Measurements from ENCODE around the gene UQCRFS1. TPM values are rescaled to one million over a fixed set of nuclear protein-coding genes. Genes with fewer than 3 reads are reported as not detected.

Gene UQCRFS1
- total RNA-seq, 1 donor from 2014 or later = 39.2 TPM

GRCh38 chr19:29173896-29174295 is 39.1 kb downstream of the UQCRFS1 start:
- Histone ChIP-seq H3F3A (ENCODE audit: low read depth) (no peaks in the 10 kb centered on the region), H3K4me3 (no peak overlapping the region), H3K4me2 (no peak overlapping the region), H3K36me3 (no peaks in the 10 kb centered on the region), H3K27ac (no peak overlapping the region), H3K9ac (no peak overlapping the region), H3K4me1 (no peaks in the 10 kb centered on the region), H2AFZ (replicated peaks) (no peak overlapping the region), H3K9me3 (ENCODE audit: low read depth) (peaks cover 18% of the 10 kb centered on the region), H3K27me3 (no peaks in the 10 kb centered on the region), H4K20me1 (ENCODE audit: low read depth) (no peaks in the 10 kb centered on the region), H3K79me2 (ENCODE audit: low read depth) (no peaks in the 10 kb centered on the region)
- Mint-ChIP-seq H3K27me3 (ENCODE audit: insufficient read depth, low read depth) (peaks cover 6% of the 10 kb centered on the region), H3K36me3 (no peaks in the 10 kb centered on the region), H3K27ac (no peak overlapping the region), H3K4me1 (no peaks in the 10 kb centered on the region), H3K4me3 (no peak overlapping the region), H3K9me3 (peaks cover 22% of the 10 kb centered on the region)
- DNase-seq (ENCODE audit: low spot score) = no peak
- TF ChIP-seq, protein P1, sequence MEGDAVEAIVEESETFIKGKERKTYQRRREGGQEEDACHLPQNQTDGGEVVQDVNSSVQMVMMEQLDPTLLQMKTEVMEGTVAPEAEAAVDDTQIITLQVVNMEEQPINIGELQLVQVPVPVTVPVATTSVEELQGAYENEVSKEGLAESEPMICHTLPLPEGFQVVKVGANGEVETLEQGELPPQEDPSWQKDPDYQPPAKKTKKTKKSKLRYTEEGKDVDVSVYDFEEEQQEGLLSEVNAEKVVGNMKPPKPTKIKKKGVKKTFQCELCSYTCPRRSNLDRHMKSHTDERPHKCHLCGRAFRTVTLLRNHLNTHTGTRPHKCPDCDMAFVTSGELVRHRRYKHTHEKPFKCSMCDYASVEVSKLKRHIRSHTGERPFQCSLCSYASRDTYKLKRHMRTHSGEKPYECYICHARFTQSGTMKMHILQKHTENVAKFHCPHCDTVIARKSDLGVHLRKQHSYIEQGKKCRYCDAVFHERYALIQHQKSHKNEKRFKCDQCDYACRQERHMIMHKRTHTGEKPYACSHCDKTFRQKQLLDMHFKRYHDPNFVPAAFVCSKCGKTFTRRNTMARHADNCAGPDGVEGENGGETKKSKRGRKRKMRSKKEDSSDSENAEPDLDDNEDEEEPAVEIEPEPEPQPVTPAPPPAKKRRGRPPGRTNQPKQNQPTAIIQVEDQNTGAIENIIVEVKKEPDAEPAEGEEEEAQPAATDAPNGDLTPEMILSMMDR (IDR thresholded peaks at IDR 0.05) = no peak
- TF ChIP-seq EZH2 (IDR thresholded peaks at IDR 0.05) (no peak), EZH2phosphoT487 (IDR thresholded peaks at IDR 0.05) (no peak)

GRCh38 chr19:29172302-29172701 is 40.6 kb downstream of the UQCRFS1 start:
- Mint-ChIP-seq H3K4me3 (no peak overlapping the region), H3K9me3 (peaks cover 17% of the 10 kb centered on the region), H3K36me3 (no peaks in the 10 kb centered on the region), H3K27me3 (ENCODE audit: insufficient read depth, low read depth) (peaks cover 5% of the 10 kb centered on the region), H3K27ac (no peak overlapping the region), H3K4me1 (no peaks in the 10 kb centered on the region)
- Histone ChIP-seq H3F3A (ENCODE audit: low read depth) (no peaks in the 10 kb centered on the region), H3K4me1 (no peaks in the 10 kb centered on the region), H3K4me3 (no peak overlapping the region), H3K36me3 (no peaks in the 10 kb centered on the region), H3K79me2 (ENCODE audit: low read depth) (no peaks in the 10 kb centered on the region), H3K27me3 (no peaks in the 10 kb centered on the region), H4K20me1 (ENCODE audit: low read depth) (no peaks in the 10 kb centered on the region), H3K9me3 (ENCODE audit: low read depth) (peaks cover 7% of the 10 kb centered on the region), H3K4me2 (no peak overlapping the region), H3K9ac (no peak overlapping the region), H2AFZ (replicated peaks) (no peak overlapping the region), H3K27ac (no peak overlapping the region)
- TF ChIP-seq EZH2phosphoT487 (IDR thresholded peaks at IDR 0.05) (no peak), EZH2 (IDR thresholded peaks at IDR 0.05) (no peak)
- TF ChIP-seq, protein P1 (IDR thresholded peaks at IDR 0.05) = no peak
- no peak for DNase-seq (ENCODE audit: low spot score)

- H3K4me1 ChIP-seq = no peaks in the 10 kb centered on the region
- H2AFZ ChIP-seq (replicated peaks) = no peak overlapping the region
- no peak overlapping the region for H3K27ac ChIP-seq
- H3F3A ChIP-seq (ENCODE audit: low read depth) = no peaks in the 10 kb centered on the region
- DNase-seq (ENCODE audit: low spot score) = no peak
- no peaks in the 10 kb centered on the region for H3K27me3 ChIP-seq
- no peaks in the 10 kb centered on the region for H3K36me3 ChIP-seq
- TF ChIP-seq, protein P1 (IDR thresholded peaks at IDR 0.05) = no peak
- TF ChIP-seq EZH2 (IDR thresholded peaks at IDR 0.05) = no peak
- no peak for TF ChIP-seq EZH2phosphoT487 (IDR thresholded peaks at IDR 0.05)
- H3K79me2 ChIP-seq (ENCODE audit: low read depth) = no peaks in the 10 kb centered on the region
- H3K4me2 ChIP-seq = no peak overlapping the region
- H3K9ac ChIP-seq = no peak overlapping the region
- no peak overlapping the region for H3K4me3 ChIP-seq
- no peaks in the 10 kb centered on the region for H4K20me1 ChIP-seq (ENCODE audit: low read depth)
- no peak overlapping the region for H3K27ac Mint-ChIP-seq
- peaks cover 5% of the 10 kb centered on the region for H3K27me3 Mint-ChIP-seq (ENCODE audit: insufficient read depth, low read depth)
- no peaks in the 10 kb centered on the region for H3K9me3 ChIP-seq (ENCODE audit: low read depth)
- no peak overlapping the region for H3K4me3 Mint-ChIP-seq
- H3K9me3 Mint-ChIP-seq = peaks cover 10% of the 10 kb centered on the region
- H3K36me3 Mint-ChIP-seq = no peaks in the 10 kb centered on the region
- no peaks in the 10 kb centered on the region for H3K4me1 Mint-ChIP-seq
Measured at GRCh38 chr19:29171525-29171924, 41.4 kb downstream of the UQCRFS1 start.
